Neural progenitor cell (in vitro differentiated cells): ENCODE results near the gene KY. TPM values are rescaled to one million over a fixed set of nuclear protein-coding genes. Genes with fewer than 3 reads are reported as not detected.

Experiments
- DNase-seq: peaks from one replicate; pipeline ENCODE4 v3.0.0-alpha.2; 2016; ENCODE audit warnings: low spot score
- H2AFZ ChIP-seq: fragments of 200-600 bp; sonication (generic); replicated peaks from 2 replicates; pipeline ENCODE4 v1.6.1; 2016; ENCODE audit warnings: antibody characterized with exemption
- H3F3A ChIP-seq: fragments of 200-600 bp; sonication (generic); 2 replicates; pipeline ENCODE4 v1.6.1; 2016; ENCODE audit warnings: antibody characterized with exemption, low read depth
- H3K27ac ChIP-seq: fragments of 200-600 bp; sonication (generic); 2 replicates; pipeline ENCODE4 v1.5.1; 2016; ENCODE audit warnings: mild to moderate bottlenecking
- H3K27me3 ChIP-seq: fragments of 200-600 bp; sonication (generic); 2 replicates; pipeline ENCODE4 v1.6.1; 2016; ENCODE audit warnings: mild to moderate bottlenecking, moderate library complexity
- H3K36me3 ChIP-seq: fragments of 200-600 bp; sonication (generic); 2 replicates; pipeline ENCODE4 v1.5.1; 2016
- H3K4me1 ChIP-seq: fragments of 200-600 bp; sonication (generic); 2 replicates; pipeline ENCODE4 v1.6.1; 2016; ENCODE audit warnings: mixed run types
- H3K4me2 ChIP-seq: fragments of 200-600 bp; sonication (generic); 2 replicates; pipeline ENCODE4 v1.6.1; 2016
- H3K4me3 ChIP-seq: fragments of 200-600 bp; sonication (generic); 2 replicates; pipeline ENCODE4 v1.5.1; 2016
- H3K79me2 ChIP-seq: fragments of 200-600 bp; sonication (generic); 2 replicates; pipeline ENCODE4 v1.6.1; 2016; ENCODE audit warnings: low read depth
- H3K9ac ChIP-seq: fragments of 200-600 bp; sonication (generic); 2 replicates; pipeline ENCODE4 v1.6.1; 2016
- H3K9me3 ChIP-seq: fragments of 200-600 bp; sonication (generic); 2 replicates; pipeline ENCODE4 v1.5.1; 2016; ENCODE audit warnings: low read depth
- H4K20me1 ChIP-seq: fragments of 200-600 bp; sonication (generic); 2 replicates; pipeline ENCODE4 v1.6.1; 2016; ENCODE audit warnings: low read depth
- H3K27ac Mint-ChIP-seq: 3 replicates; pipeline ENCODE4 v1.8.0; 2021; ENCODE audit warnings: mixed read lengths
- H3K27me3 Mint-ChIP-seq: 2 replicates; pipeline ENCODE4 v1.8.0; 2022; ENCODE audit warnings: low read depth, mild to moderate bottlenecking, inconsistent platforms, moderate library complexity, mixed read lengths; ENCODE audit not compliant: insufficient read depth
- H3K36me3 Mint-ChIP-seq: 3 replicates; pipeline ENCODE4 v1.8.0; 2021; ENCODE audit warnings: mixed read lengths
- H3K4me1 Mint-ChIP-seq: 3 replicates; pipeline ENCODE4 v1.8.0; 2021; ENCODE audit warnings: mixed read lengths
- H3K4me3 Mint-ChIP-seq: 3 replicates; pipeline ENCODE4 v1.8.0; 2021; ENCODE audit warnings: mild to moderate bottlenecking, moderate library complexity, mixed read lengths
- H3K9me3 Mint-ChIP-seq: 3 replicates; pipeline ENCODE4 v1.8.0; 2020; ENCODE audit warnings: mixed read lengths
- EZH2 ChIP-seq: fragments of 200-600 bp; sonication (generic); IDR thresholded peaks from 2 replicates; pipeline ENCODE4 v1.6.1; 2017; ENCODE audit warnings: antibody characterized with exemption, mild to moderate bottlenecking, moderate library complexity
- EZH2phosphoT487 ChIP-seq: fragments of 200-600 bp; sonication (generic); IDR thresholded peaks from 2 replicates; pipeline ENCODE4 v1.6.1; 2017; ENCODE audit warnings: antibody characterized with exemption
- total RNA-seq: library from RNA; depleted of rRNA; stranded (reverse); fragments of >200 nt; gene quantifications from 2 replicates; pipeline ENCODE4 v1.2.3, GENCODE V29; 2015; ENCODE audit warnings: low replicate concordance
- TF ChIP-seq, protein P1 (sequence below): fragments of 200-600 bp; sonication (generic); IDR thresholded peaks from 2 replicates; pipeline ENCODE4 v1.5.1; 2017; ENCODE audit warnings: antibody characterized with exemption, mild to moderate bottlenecking

The KY gene
- total RNA-seq, 1 donor from 2014 or later = not detected

- Histone ChIP-seq H3K4me3 (no peak overlapping the region), H3K79me2 (no peaks in the 10 kb centered on the region), H3K4me2 (no peak overlapping the region), H3K4me1 (no peaks in the 10 kb centered on the region), H3K27ac (no peak overlapping the region), H3K36me3 (no peaks in the 10 kb centered on the region), H3K9me3 (no peaks in the 10 kb centered on the region), H2AFZ (no peak overlapping the region), H3F3A (no peaks in the 10 kb centered on the region), H4K20me1 (no peaks in the 10 kb centered on the region), H3K27me3 (peaks cover 72% of the 10 kb centered on the region), H3K9ac (no peak overlapping the region)
- no peak overlapping the region for H3K4me3 Mint-ChIP-seq
- TF ChIP-seq EZH2phosphoT487 (no peak), EZH2 (no peak)
- TF ChIP-seq, protein P1, sequence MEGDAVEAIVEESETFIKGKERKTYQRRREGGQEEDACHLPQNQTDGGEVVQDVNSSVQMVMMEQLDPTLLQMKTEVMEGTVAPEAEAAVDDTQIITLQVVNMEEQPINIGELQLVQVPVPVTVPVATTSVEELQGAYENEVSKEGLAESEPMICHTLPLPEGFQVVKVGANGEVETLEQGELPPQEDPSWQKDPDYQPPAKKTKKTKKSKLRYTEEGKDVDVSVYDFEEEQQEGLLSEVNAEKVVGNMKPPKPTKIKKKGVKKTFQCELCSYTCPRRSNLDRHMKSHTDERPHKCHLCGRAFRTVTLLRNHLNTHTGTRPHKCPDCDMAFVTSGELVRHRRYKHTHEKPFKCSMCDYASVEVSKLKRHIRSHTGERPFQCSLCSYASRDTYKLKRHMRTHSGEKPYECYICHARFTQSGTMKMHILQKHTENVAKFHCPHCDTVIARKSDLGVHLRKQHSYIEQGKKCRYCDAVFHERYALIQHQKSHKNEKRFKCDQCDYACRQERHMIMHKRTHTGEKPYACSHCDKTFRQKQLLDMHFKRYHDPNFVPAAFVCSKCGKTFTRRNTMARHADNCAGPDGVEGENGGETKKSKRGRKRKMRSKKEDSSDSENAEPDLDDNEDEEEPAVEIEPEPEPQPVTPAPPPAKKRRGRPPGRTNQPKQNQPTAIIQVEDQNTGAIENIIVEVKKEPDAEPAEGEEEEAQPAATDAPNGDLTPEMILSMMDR = no peak
- H3K27ac Mint-ChIP-seq = no peak overlapping the region
- H3K36me3 Mint-ChIP-seq = no peaks in the 10 kb centered on the region
- no peaks in the 10 kb centered on the region for H3K9me3 Mint-ChIP-seq
- H3K4me1 Mint-ChIP-seq = peaks cover 4% of the 10 kb centered on the region
- DNase-seq = no peak
- H3K27me3 Mint-ChIP-seq = peaks cover 6% of the 10 kb centered on the region
Measured at GRCh38 chr3:134658555-134658954, 7.7 kb upstream of the KY start.

GRCh38 chr3:134656211-134656800, 5.5 kb upstream of the KY start:
- Histone ChIP-seq H3K27me3 (peaks cover 93% of the 10 kb centered on the region), H3K36me3 (no peaks in the 10 kb centered on the region), H2AFZ (no peak overlapping the region), H3K4me3 (no peak overlapping the region), H3K4me1 (peaks cover 4% of the 10 kb centered on the region), H3K79me2 (no peaks in the 10 kb centered on the region), H3K9ac (no peak overlapping the region), H4K20me1 (peaks cover 2% of the 10 kb centered on the region), H3K9me3 (no peaks in the 10 kb centered on the region), H3K4me2 (no peak overlapping the region), H3F3A (no peaks in the 10 kb centered on the region), H3K27ac (no peak overlapping the region)
- no peaks in the 10 kb centered on the region for H3K36me3 Mint-ChIP-seq
- peaks cover 5% of the 10 kb centered on the region for H3K4me1 Mint-ChIP-seq
- H3K4me3 Mint-ChIP-seq = no peak overlapping the region
- peaks cover 18% of the 10 kb centered on the region for H3K27me3 Mint-ChIP-seq
- TF ChIP-seq EZH2 = no peak
- TF ChIP-seq EZH2phosphoT487 = no peak
- TF ChIP-seq, protein P1 = no peak
- H3K27ac Mint-ChIP-seq = no peak overlapping the region
- H3K9me3 Mint-ChIP-seq = peaks cover 2% of the 10 kb centered on the region
- no peak for DNase-seq

DNA sequence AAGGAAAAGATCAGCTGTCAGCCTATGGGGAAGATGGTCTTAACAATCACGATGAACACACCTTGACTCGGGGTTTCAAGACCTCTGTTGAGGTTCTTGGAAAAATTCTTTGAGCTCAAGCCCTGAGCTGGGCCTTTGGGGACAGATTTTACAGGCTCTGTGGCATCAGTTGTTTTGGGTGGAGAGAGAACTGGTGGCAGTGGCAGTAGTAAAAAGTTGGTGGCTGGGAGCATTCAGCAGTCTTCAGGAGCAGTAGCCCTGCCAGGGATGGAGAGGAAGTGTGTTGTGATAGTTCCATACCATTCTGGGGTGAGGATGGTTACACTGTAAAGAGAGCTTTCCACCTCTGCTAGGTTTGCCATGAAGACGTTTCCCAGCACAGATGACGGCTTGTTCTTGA, 4.9 kb upstream of the KY start:
- Histone ChIP-seq H3K9me3 (no peaks in the 10 kb centered on the region), H3K4me1 (peaks cover 7% of the 10 kb centered on the region), H3K36me3 (no peaks in the 10 kb centered on the region), H4K20me1 (peaks cover 5% of the 10 kb centered on the region), H2AFZ (no peak overlapping the region), H3K79me2 (no peaks in the 10 kb centered on the region), H3K4me2 (no peak overlapping the region), H3K27me3 (peaks cover 96% of the 10 kb centered on the region), H3K27ac (no peak overlapping the region), H3K4me3 (no peak overlapping the region), H3F3A (no peaks in the 10 kb centered on the region), H3K9ac (no peak overlapping the region)
- DNase-seq = no peak
- Mint-ChIP-seq H3K4me3 (no peak overlapping the region), H3K27me3 (peaks cover 20% of the 10 kb centered on the region), H3K9me3 (peaks cover 2% of the 10 kb centered on the region), H3K27ac (no peak overlapping the region), H3K36me3 (no peaks in the 10 kb centered on the region), H3K4me1 (peaks cover 7% of the 10 kb centered on the region)
- TF ChIP-seq EZH2 (no peak), EZH2phosphoT487 (no peak)
- TF ChIP-seq, protein P1 = no peak
